HCT116 (cell line): ENCODE measurements around the gene RPL38. TPM values are rescaled to one million over a fixed set of nuclear protein-coding genes. Genes with fewer than 3 reads are reported as not detected.

Experiments
- ATAC-seq: fragments of 200-7000 bp; cut with Tn5 transposase; 2 replicates; pipeline ENCODE4 v1.9.1; 2020; ENCODE audit warnings: mild to moderate bottlenecking, moderate library complexity
- BruUV-seq: library from RNA; stranded (reverse); fragments of 400-500 nt; replicated peaks from 2 replicates; lab custom pipeline; 2021; lab: Mats Ljungman, UMichigan
- CTCF ChIA-PET: fragments of 300-600 bp; sonication (Branson Sonifier 250); formaldehyde crosslinking; loops from one replicate; lab custom pipeline; 2021; ENCODE audit warnings: antibody characterized with exemption; lab: Charles Lee
- POLR2A ChIA-PET: fragments of 300-600, 350-600 bp; sonication (Branson Sonifier 250); formaldehyde crosslinking; loops from one replicate; lab custom pipeline; 2021; ENCODE audit warnings: antibody characterized with exemption; lab: Charles Lee
- RAD21 ChIA-PET, 2 experiments: fragments of 300-600 bp; sonication (Branson Sonifier 250); formaldehyde crosslinking; loops; one replicate each; lab custom pipeline; 2023; ENCODE audit warnings: low total read pairs in 2 of 2; ENCODE audit not compliant: uncharacterized antibody in 2 of 2, unreplicated experiment in 2 of 2, low non-redundant PET in 1 of 2; lab: Charles Lee
- DNase-seq: peaks from one replicate; pipeline ENCODE4 v3.0.0-alpha.2; 2010; ENCODE audit warnings: low read depth, low spot score
- H2AFZ ChIP-seq: fragments of 200-600 bp; shearing (Covaris generic), sonication (generic); 2 replicates; pipeline ENCODE4 v1.6.1; 2017; ENCODE audit warnings: low read depth, mixed run types, mixed read lengths, antibody characterized with exemption, low read length; ENCODE audit not compliant: poor library complexity, severe bottlenecking
- H3K27ac ChIP-seq: 2 replicates; pipeline ENCODE4 v1.5.1; 2012; ENCODE audit warnings: low read depth, low read length
- H3K27me3 ChIP-seq: fragments of 200-600 bp; sonication (generic); 2 replicates; pipeline ENCODE4 v1.6.1; 2016; ENCODE audit warnings: mixed run types, low read length, mixed read lengths; ENCODE audit not compliant: insufficient read depth
- H3K36me3 ChIP-seq, 2 experiments: fragments of 200-500 bp in 1 of 2; fragments of 200-600 bp in 1 of 2; sonication (Bioruptor generic) in 1 of 2; sonication (generic) in 1 of 2; 2 replicates each; pipeline versions ENCODE4 v1.5.1 to v1.6.1; 2014 to 2016; ENCODE audit warnings: low read length in 2 of 2, inconsistent platforms in 1 of 2, mixed read lengths in 1 of 2, mixed run types in 1 of 2; ENCODE audit not compliant: insufficient read depth in 2 of 2, control insufficient read depth in 1 of 2
- H3K4me1 ChIP-seq, 2 experiments: fragments of 200-600 bp in 1 of 2; sonication (generic) in 1 of 2; 2 replicates each; pipeline versions ENCODE4 v1.5.1 to v1.6.1; 2012 to 2017; ENCODE audit warnings: low read length in 2 of 2, inconsistent platforms in 1 of 2, mild to moderate bottlenecking in 1 of 2, mixed read lengths in 1 of 2, mixed run types in 1 of 2, moderate library complexity in 1 of 2; ENCODE audit not compliant: insufficient read depth in 2 of 2, control insufficient read depth in 1 of 2
- H3K4me2 ChIP-seq: fragments of 200-600 bp; sonication (generic); 2 replicates; pipeline ENCODE4 v1.6.1; 2017; ENCODE audit warnings: mixed run types, low read length, mixed read lengths
- H3K4me3 ChIP-seq, 2 experiments: fragments of 200-600 bp in 1 of 2; sonication (generic) in 1 of 2; replicated peaks in 1 of 2; 2 replicates each; pipeline ENCODE4 v1.5.1; 2011 to 2016; ENCODE audit warnings: low read length in 2 of 2, control low read depth in 1 of 2, low read depth in 1 of 2, mild to moderate bottlenecking in 1 of 2, mixed read lengths in 1 of 2, mixed run types in 1 of 2
- H3K79me2 ChIP-seq: fragments of 200-600 bp; sonication (generic); 2 replicates; pipeline ENCODE4 v1.6.1; 2017; ENCODE audit warnings: mild to moderate bottlenecking, mixed run types, low read length, moderate library complexity, mixed read lengths; ENCODE audit not compliant: insufficient read depth
- H3K9ac ChIP-seq: fragments of 200-600 bp; sonication (generic); 2 replicates; pipeline ENCODE4 v1.6.1; 2016; ENCODE audit warnings: low read length, mixed read lengths
- H3K9me2 ChIP-seq: fragments of 200-600 bp; sonication (generic), shearing (Covaris generic); 2 replicates; pipeline ENCODE4 v1.6.1; 2017; ENCODE audit warnings: mixed run types, mild to moderate bottlenecking, moderate library complexity; ENCODE audit not compliant: insufficient read depth
- H3K9me3 ChIP-seq, 2 experiments: fragments of 200-500 bp in 1 of 2; fragments of 200-600 bp in 1 of 2; sonication (Bioruptor generic) in 1 of 2; sonication (generic) in 1 of 2; 2 replicates each; pipeline ENCODE4 v1.6.1; 2014 to 2017; ENCODE audit warnings: low read length in 2 of 2, mixed read lengths in 2 of 2, inconsistent platforms in 1 of 2, low read depth in 1 of 2, mild to moderate bottlenecking in 1 of 2, mixed run types in 1 of 2, moderate library complexity in 1 of 2; ENCODE audit not compliant: control insufficient read depth in 1 of 2, insufficient read depth in 1 of 2
- H4K20me1 ChIP-seq: fragments of 200-600 bp; sonication (generic), shearing (Covaris generic); 2 replicates; pipeline ENCODE4 v1.6.1; 2017; ENCODE audit warnings: mixed run types, mild to moderate bottlenecking, moderate library complexity; ENCODE audit not compliant: insufficient read depth
- POLR2A ChIP-seq: IDR thresholded peaks from 2 replicates; pipeline ENCODE4 v1.7.0; 2011; ENCODE audit warnings: borderline replicate concordance; ENCODE audit not compliant: insufficient read depth, insufficient read length; ENCODE audit errors: extremely low read depth
- SIN3A ChIP-seq: IDR thresholded peaks from 2 replicates; pipeline ENCODE4 v1.6.1; 2012; ENCODE audit warnings: low read depth
- SP1 ChIP-seq: IDR thresholded peaks from 2 replicates; pipeline ENCODE4 v1.6.1; 2012; ENCODE audit warnings: low read depth
- YY1 ChIP-seq: IDR thresholded peaks from 2 replicates; pipeline ENCODE4 v1.6.1; 2011; ENCODE audit warnings: low read length, low read depth, moderate library complexity, mild to moderate bottlenecking; ENCODE audit not compliant: insufficient replicate concordance; ENCODE audit errors: extremely low read depth
- ZNF274 ChIP-seq: fragments of 200-500 bp; sonication (Bioruptor generic); IDR thresholded peaks from 2 replicates; pipeline ENCODE4 v1.6.1; 2014; ENCODE audit warnings: mild to moderate bottlenecking, low read depth, low read length, inconsistent platforms
- intact Hi-C: fragments of 100-400 bp; cut with micrococcal nuclease; formaldehyde crosslinking; loops from 2 replicates; pipeline ENCODE4 v1.10.0; 2022
- total RNA-seq: library from RNA; stranded (reverse); gene quantifications from one replicate; pipeline ENCODE4 v1.2.1, GENCODE V29; 2021; ENCODE audit not compliant: unreplicated experiment
- TF ChIP-seq, protein P1 (sequence below): IDR thresholded peaks from 2 replicates; pipeline ENCODE4 v1.6.1; 2011; ENCODE audit warnings: mild to moderate bottlenecking, low read length, moderate library complexity; ENCODE audit not compliant: insufficient replicate concordance; ENCODE audit errors: extremely low read depth
- TF ChIP-seq, protein P2 (sequence below): IDR thresholded peaks from 2 replicates; pipeline ENCODE4 v1.6.1; 2012
- TF ChIP-seq, protein P3 (sequence below): IDR thresholded peaks from 2 replicates; pipeline ENCODE4 v1.6.1; 2012; ENCODE audit warnings: low read depth

RPL38 gene
- total RNA-seq, 1 experiment from 2014 or later, result 1,628 TPM

DNA sequence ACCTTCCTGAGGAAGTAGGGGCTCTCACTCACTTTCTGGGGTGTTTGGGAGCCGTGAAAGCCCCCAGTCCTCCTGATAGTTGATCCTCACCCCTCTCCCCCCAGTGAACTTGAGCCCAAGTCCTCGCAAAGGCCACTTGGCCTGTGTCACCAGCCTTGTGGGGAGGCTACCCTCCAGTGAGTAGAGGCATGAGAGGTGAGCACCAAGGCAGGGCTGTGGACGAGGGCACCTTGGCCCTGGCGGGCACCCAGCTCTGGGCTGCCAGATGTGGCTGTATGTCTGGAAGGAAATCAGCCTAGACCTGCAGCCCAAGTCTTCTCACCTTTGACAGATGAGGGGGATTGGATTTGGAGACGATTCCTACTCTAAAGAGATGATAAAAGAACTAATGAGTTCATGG is 13.0 kb downstream of the RPL38 start:
- no peak for ATAC-seq
- intact Hi-C loops, result no loop called here
- ChIA-PET RAD21 (no interaction called here), CTCF (no interaction called here), POLR2A (no interaction called here)
- no peaks in the 10 kb centered on the region for H3K9me2 ChIP-seq
- no peak overlapping the region for H3K27ac ChIP-seq
- peaks cover 20 to 35% of the 10 kb centered on the region in 2 experiments for H3K4me1 ChIP-seq
- peaks cover 3% of the 10 kb centered on the region; the same call in 1 of the 2 replicates for H3K79me2 ChIP-seq
- no peak for DNase-seq
- H4K20me1 ChIP-seq, result no peaks in the 10 kb centered on the region
- no peaks in the 10 kb centered on the region for H3K27me3 ChIP-seq
- no peak overlapping the region for H3K9ac ChIP-seq
- no peak for TF ChIP-seq POLR2A
- no peak for TF ChIP-seq SIN3A
- TF ChIP-seq ZNF274, result no peak
- TF ChIP-seq, protein P1, sequence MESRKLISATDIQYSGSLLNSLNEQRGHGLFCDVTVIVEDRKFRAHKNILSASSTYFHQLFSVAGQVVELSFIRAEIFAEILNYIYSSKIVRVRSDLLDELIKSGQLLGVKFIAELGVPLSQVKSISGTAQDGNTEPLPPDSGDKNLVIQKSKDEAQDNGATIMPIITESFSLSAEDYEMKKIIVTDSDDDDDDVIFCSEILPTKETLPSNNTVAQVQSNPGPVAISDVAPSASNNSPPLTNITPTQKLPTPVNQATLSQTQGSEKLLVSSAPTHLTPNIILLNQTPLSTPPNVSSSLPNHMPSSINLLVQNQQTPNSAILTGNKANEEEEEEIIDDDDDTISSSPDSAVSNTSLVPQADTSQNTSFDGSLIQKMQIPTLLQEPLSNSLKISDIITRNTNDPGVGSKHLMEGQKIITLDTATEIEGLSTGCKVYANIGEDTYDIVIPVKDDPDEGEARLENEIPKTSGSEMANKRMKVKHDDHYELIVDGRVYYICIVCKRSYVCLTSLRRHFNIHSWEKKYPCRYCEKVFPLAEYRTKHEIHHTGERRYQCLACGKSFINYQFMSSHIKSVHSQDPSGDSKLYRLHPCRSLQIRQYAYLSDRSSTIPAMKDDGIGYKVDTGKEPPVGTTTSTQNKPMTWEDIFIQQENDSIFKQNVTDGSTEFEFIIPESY, result no peak
- TF ChIP-seq, protein P2, sequence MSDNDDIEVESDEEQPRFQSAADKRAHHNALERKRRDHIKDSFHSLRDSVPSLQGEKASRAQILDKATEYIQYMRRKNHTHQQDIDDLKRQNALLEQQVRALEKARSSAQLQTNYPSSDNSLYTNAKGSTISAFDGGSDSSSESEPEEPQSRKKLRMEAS, result no peak
- TF ChIP-seq SP1, result no peak
- TF ChIP-seq, protein P3, sequence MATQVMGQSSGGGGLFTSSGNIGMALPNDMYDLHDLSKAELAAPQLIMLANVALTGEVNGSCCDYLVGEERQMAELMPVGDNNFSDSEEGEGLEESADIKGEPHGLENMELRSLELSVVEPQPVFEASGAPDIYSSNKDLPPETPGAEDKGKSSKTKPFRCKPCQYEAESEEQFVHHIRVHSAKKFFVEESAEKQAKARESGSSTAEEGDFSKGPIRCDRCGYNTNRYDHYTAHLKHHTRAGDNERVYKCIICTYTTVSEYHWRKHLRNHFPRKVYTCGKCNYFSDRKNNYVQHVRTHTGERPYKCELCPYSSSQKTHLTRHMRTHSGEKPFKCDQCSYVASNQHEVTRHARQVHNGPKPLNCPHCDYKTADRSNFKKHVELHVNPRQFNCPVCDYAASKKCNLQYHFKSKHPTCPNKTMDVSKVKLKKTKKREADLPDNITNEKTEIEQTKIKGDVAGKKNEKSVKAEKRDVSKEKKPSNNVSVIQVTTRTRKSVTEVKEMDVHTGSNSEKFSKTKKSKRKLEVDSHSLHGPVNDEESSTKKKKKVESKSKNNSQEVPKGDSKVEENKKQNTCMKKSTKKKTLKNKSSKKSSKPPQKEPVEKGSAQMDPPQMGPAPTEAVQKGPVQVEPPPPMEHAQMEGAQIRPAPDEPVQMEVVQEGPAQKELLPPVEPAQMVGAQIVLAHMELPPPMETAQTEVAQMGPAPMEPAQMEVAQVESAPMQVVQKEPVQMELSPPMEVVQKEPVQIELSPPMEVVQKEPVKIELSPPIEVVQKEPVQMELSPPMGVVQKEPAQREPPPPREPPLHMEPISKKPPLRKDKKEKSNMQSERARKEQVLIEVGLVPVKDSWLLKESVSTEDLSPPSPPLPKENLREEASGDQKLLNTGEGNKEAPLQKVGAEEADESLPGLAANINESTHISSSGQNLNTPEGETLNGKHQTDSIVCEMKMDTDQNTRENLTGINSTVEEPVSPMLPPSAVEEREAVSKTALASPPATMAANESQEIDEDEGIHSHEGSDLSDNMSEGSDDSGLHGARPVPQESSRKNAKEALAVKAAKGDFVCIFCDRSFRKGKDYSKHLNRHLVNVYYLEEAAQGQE, result no peak
- TF ChIP-seq YY1, result no peak
- no peak overlapping the region for H3K4me2 ChIP-seq
- no peaks in the 10 kb centered on the region for H3K9me3 ChIP-seq
- H3K4me3 ChIP-seq, result no peak overlapping the region
- BruUV-seq, result no TSS peak
- H3K36me3 ChIP-seq, result no peaks in the 10 kb centered on the region
- H2AFZ ChIP-seq, result no peak overlapping the region
